ENCODE data around the gene SH3BP4. TPM values are rescaled to one million over a fixed set of nuclear protein-coding genes. Genes with fewer than 3 reads are reported as not detected.

SH3BP4 gene
- total RNA-seq, 1 donor from 2014 or later: 49.5 TPM

GRCh38 chr2:234958311-234958710, 6.5 kb downstream of the SH3BP4 start:
- peak overlapping the region; percentile 45 for H3K4me3 Mint-ChIP-seq
- TF ChIP-seq CTCF (conservative IDR thresholded peaks at IDR 0.05): no peak
- no peak overlapping the region for H3K27ac Mint-ChIP-seq
- peaks cover 67% of the 10 kb centered on the region for H3K4me1 Mint-ChIP-seq (ENCODE audit: unreplicated experiment)
- no peak for DNase-seq (ENCODE audit: extremely low spot score, unreplicated experiment)
- no peaks in the 10 kb centered on the region for H3K27me3 Mint-ChIP-seq
- H3K36me3 Mint-ChIP-seq: peaks cover 26% of the 10 kb centered on the region
- H3K9me3 Mint-ChIP-seq: peaks cover 6% of the 10 kb centered on the region

GRCh38 chr2:234958746-234959395, 7.1 kb downstream of the SH3BP4 start:
- Mint-ChIP-seq H3K27me3 (no peaks in the 10 kb centered on the region), H3K27ac (no peak overlapping the region), H3K9me3 (peaks cover 6% of the 10 kb centered on the region)

GRCh38 chr2:234960175-234961088, 8.6 kb downstream of the SH3BP4 start:
- peaks cover 33% of the 10 kb centered on the region for H3K36me3 Mint-ChIP-seq
- TF ChIP-seq CTCF (conservative IDR thresholded peaks at IDR 0.05): no peak
- peak overlapping the region; percentile 27 for H3K4me3 Mint-ChIP-seq
- H3K27ac Mint-ChIP-seq: peak overlapping the region; percentile 40
- DNase-seq (ENCODE audit: extremely low spot score, unreplicated experiment): no peak
- no peaks in the 10 kb centered on the region for H3K27me3 Mint-ChIP-seq
- H3K9me3 Mint-ChIP-seq: peaks cover 6% of the 10 kb centered on the region
- peaks cover 70% of the 10 kb centered on the region for H3K4me1 Mint-ChIP-seq (ENCODE audit: unreplicated experiment)

More at GRCh38 chr2:234958746-234959395, 7.1 kb downstream of the SH3BP4 start:
- TF ChIP-seq CTCF (conservative IDR thresholded peaks at IDR 0.05): no peak
- Mint-ChIP-seq H3K36me3 (peaks cover 31% of the 10 kb centered on the region), H3K4me1 (ENCODE audit: unreplicated experiment) (peaks cover 70% of the 10 kb centered on the region), H3K4me3 (peak overlapping the region; percentile 45)
- DNase-seq (ENCODE audit: extremely low spot score, unreplicated experiment): no peak

- Mint-ChIP-seq H3K4me3 (no peak overlapping the region), H3K27ac (no peak overlapping the region), H3K27me3 (no peaks in the 10 kb centered on the region), H3K9me3 (peaks cover 6% of the 10 kb centered on the region), H3K4me1 (ENCODE audit: unreplicated experiment) (peaks cover 64% of the 10 kb centered on the region), H3K36me3 (peaks cover 28% of the 10 kb centered on the region)
- no peak for DNase-seq (ENCODE audit: extremely low spot score, unreplicated experiment)
- TF ChIP-seq CTCF (conservative IDR thresholded peaks at IDR 0.05): no peak
Observed at GRCh38 chr2:234961784-234962183, 10.0 kb downstream of the SH3BP4 start.

- no peak for DNase-seq (ENCODE audit: extremely low spot score, unreplicated experiment)
- no peak for TF ChIP-seq CTCF (conservative IDR thresholded peaks at IDR 0.05)
- Mint-ChIP-seq H3K9me3 (peaks cover 6% of the 10 kb centered on the region), H3K27me3 (no peaks in the 10 kb centered on the region), H3K27ac (no peak overlapping the region), H3K4me1 (ENCODE audit: unreplicated experiment) (peaks cover 55% of the 10 kb centered on the region), H3K4me3 (peak overlapping the region; percentile 21), H3K36me3 (peaks cover 26% of the 10 kb centered on the region)
Observed at GRCh38 chr2:234963773-234964615, 12.2 kb downstream of the SH3BP4 start.

All from type B pancreatic cell (in vitro differentiated cells).